ENCODE data around the gene MCF2L2.

GRCh38 chr3:183151086-183151485 is 277.3 kb downstream of the MCF2L2 start:
- TF ChIP-seq SIN3A (IDR thresholded peaks at IDR 0.05; ENCODE audit: borderline replicate concordance, insufficient read depth, low read length) (no peak), TAF1 (IDR thresholded peaks at IDR 0.05; ENCODE audit: borderline replicate concordance, insufficient read depth, low read length) (no peak)

Data from PFSK-1 (cell line).